WTC11 (cell line): ENCODE measurements around the gene CCDC51. TPM values are rescaled to one million over a fixed set of nuclear protein-coding genes. Genes with fewer than 3 reads are reported as not detected.

ENCODE experiments used
- ATAC-seq: fragments of 200-7000 bp; cut with Tn5 transposase; 2 replicates; pipeline ENCODE4 v1.10.0; 2021; ENCODE audit warnings: mild to moderate bottlenecking, moderate library complexity
- CTCF ChIA-PET: fragments of 300-600 bp; sonication (Branson Sonifier 250); formaldehyde crosslinking; loops from one replicate; lab custom pipeline; 2021; ENCODE audit warnings: antibody characterized with exemption; lab: Charles Lee
- POLR2A ChIA-PET: fragments of 350-600 bp; sonication (Branson Sonifier 250); formaldehyde crosslinking; loops from one replicate; lab custom pipeline; 2021; ENCODE audit warnings: antibody characterized with exemption; lab: Charles Lee
- DNase-seq: peaks from one replicate; pipeline ENCODE4 v3.0.0; 2021; ENCODE audit warnings: low spot score
- H3K27ac Mint-ChIP-seq: 2 replicates; pipeline ENCODE4 v1.8.0; 2021; ENCODE audit warnings: mixed read lengths
- H3K27me3 Mint-ChIP-seq: 2 replicates; pipeline ENCODE4 v1.8.0; 2021; ENCODE audit warnings: low read depth, mild to moderate bottlenecking, moderate library complexity, mixed read lengths
- H3K36me3 Mint-ChIP-seq: 2 replicates; pipeline ENCODE4 v1.8.0; 2021; ENCODE audit warnings: mixed read lengths
- H3K4me1 Mint-ChIP-seq: 2 replicates; pipeline ENCODE4 v1.8.0; 2022; ENCODE audit warnings: mixed read lengths
- H3K4me3 Mint-ChIP-seq: 2 replicates; pipeline ENCODE4 v1.8.0; 2021; ENCODE audit warnings: mild to moderate bottlenecking, moderate library complexity, mixed read lengths
- H3K9me3 Mint-ChIP-seq: 2 replicates; pipeline ENCODE4 v1.8.0; 2021; ENCODE audit warnings: mixed read lengths
- CBFB ChIP-seq: sonication (generic); formaldehyde crosslinking; IDR thresholded peaks from 2 replicates; pipeline ENCODE4 v1.8.1; 2022; ENCODE audit warnings: mild to moderate bottlenecking, low read depth, missing genetic modification reagents
- CREM ChIP-seq: sonication (generic); formaldehyde crosslinking; IDR thresholded peaks from 2 replicates; pipeline ENCODE4 v1.8.1; 2022; ENCODE audit warnings: mild to moderate bottlenecking, missing genetic modification reagents, moderate library complexity
- EMX1 ChIP-seq: fragments of 250-450 bp; sonication (Bioruptor Pico); IDR thresholded peaks from 2 replicates; pipeline ENCODE4 v1.8.0; 2021; ENCODE audit warnings: mild to moderate bottlenecking
- ESRRA ChIP-seq: sonication (generic); formaldehyde crosslinking; IDR thresholded peaks from 2 replicates; pipeline ENCODE4 v1.8.1; 2022; ENCODE audit warnings: mild to moderate bottlenecking, missing genetic modification reagents, borderline replicate concordance
- FOXJ3 ChIP-seq: sonication (generic); formaldehyde crosslinking; IDR thresholded peaks from 2 replicates; pipeline ENCODE4 v1.9.0; 2021; ENCODE audit warnings: missing genetic modification reagents, mild to moderate bottlenecking, borderline replicate concordance
- GABPB1 ChIP-seq: sonication (generic); formaldehyde crosslinking; IDR thresholded peaks from 2 replicates; pipeline ENCODE4 v1.8.1; 2023; ENCODE audit warnings: mild to moderate bottlenecking, missing genetic modification reagents
- JUN ChIP-seq: sonication (generic); formaldehyde crosslinking; IDR thresholded peaks from 2 replicates; pipeline ENCODE4 v1.8.0; 2023; ENCODE audit warnings: mild to moderate bottlenecking, missing genetic modification reagents
- OVOL2 ChIP-seq: fragments of 250-450 bp; sonication (Bioruptor Pico); IDR thresholded peaks from 2 replicates; pipeline ENCODE4 v1.9.0; 2021; ENCODE audit warnings: mild to moderate bottlenecking, borderline replicate concordance
- RORB ChIP-seq: fragments of 250-450 bp; sonication (Bioruptor Pico); IDR thresholded peaks from 2 replicates; pipeline ENCODE4 v1.9.0; 2021; ENCODE audit warnings: mild to moderate bottlenecking
- SP1 ChIP-seq: sonication (generic); formaldehyde crosslinking; conservative IDR thresholded peaks from 2 replicates; pipeline ENCODE4 v1.8.1; 2022; ENCODE audit warnings: missing genetic modification reagents
- TEAD4 ChIP-seq: sonication (generic); formaldehyde crosslinking; IDR thresholded peaks from 2 replicates; pipeline ENCODE4 v1.8.0; 2022; ENCODE audit warnings: mild to moderate bottlenecking, missing genetic modification reagents
- ZBTB21 ChIP-seq: sonication (generic); formaldehyde crosslinking; IDR thresholded peaks from 2 replicates; pipeline ENCODE4 v1.8.1; 2023; ENCODE audit warnings: mild to moderate bottlenecking, missing genetic modification reagents, borderline replicate concordance
- ZNF396 ChIP-seq: fragments of 250-450 bp; sonication (Bioruptor Pico); IDR thresholded peaks from 2 replicates; pipeline ENCODE4 v1.8.0; 2021; ENCODE audit warnings: mild to moderate bottlenecking, moderate library complexity, borderline replicate concordance
- total RNA-seq: library from RNA; stranded (reverse); gene quantifications from 3 replicates; pipeline ENCODE4 v1.2.3, GENCODE V29; 2021
- TF ChIP-seq, protein P1 (sequence below): fragments of 250-450 bp; sonication (Bioruptor Pico); IDR thresholded peaks from 2 replicates; pipeline ENCODE4 v1.8.0; 2021; ENCODE audit warnings: mild to moderate bottlenecking
- TF ChIP-seq, protein P2 (sequence below): sonication (generic); formaldehyde crosslinking; conservative IDR thresholded peaks from 2 replicates; pipeline ENCODE4 v1.8.1; 2022; ENCODE audit warnings: mild to moderate bottlenecking, missing genetic modification reagents
- TF ChIP-seq, protein P3 (sequence below): sonication (generic); formaldehyde crosslinking; IDR thresholded peaks from 2 replicates; pipeline ENCODE4 v1.8.1; 2022; ENCODE audit warnings: missing genetic modification reagents, borderline replicate concordance
- TF ChIP-seq, protein P4 (sequence below): sonication (generic); formaldehyde crosslinking; IDR thresholded peaks from 2 replicates; pipeline ENCODE4 v1.8.1; 2023; ENCODE audit warnings: mild to moderate bottlenecking, missing genetic modification reagents
- TF ChIP-seq, protein P5 (sequence below): sonication (generic); formaldehyde crosslinking; IDR thresholded peaks from 2 replicates; pipeline ENCODE4 v1.8.1; 2023; ENCODE audit warnings: mild to moderate bottlenecking, missing genetic modification reagents, moderate library complexity
- TF ChIP-seq, protein P6 (sequence below): sonication (generic); formaldehyde crosslinking; IDR thresholded peaks from 2 replicates; pipeline ENCODE4 v1.8.0; 2023; ENCODE audit warnings: missing genetic modification reagents, mild to moderate bottlenecking, borderline replicate concordance
- TF ChIP-seq, protein P7 (sequence below): sonication (generic); formaldehyde crosslinking; IDR thresholded peaks from 2 replicates; pipeline ENCODE4 v1.8.0; 2022; ENCODE audit warnings: mild to moderate bottlenecking, missing genetic modification reagents

Gene CCDC51
- total RNA-seq, 1 experiment from 2014 or later, result 25.1 TPM

DNA sequence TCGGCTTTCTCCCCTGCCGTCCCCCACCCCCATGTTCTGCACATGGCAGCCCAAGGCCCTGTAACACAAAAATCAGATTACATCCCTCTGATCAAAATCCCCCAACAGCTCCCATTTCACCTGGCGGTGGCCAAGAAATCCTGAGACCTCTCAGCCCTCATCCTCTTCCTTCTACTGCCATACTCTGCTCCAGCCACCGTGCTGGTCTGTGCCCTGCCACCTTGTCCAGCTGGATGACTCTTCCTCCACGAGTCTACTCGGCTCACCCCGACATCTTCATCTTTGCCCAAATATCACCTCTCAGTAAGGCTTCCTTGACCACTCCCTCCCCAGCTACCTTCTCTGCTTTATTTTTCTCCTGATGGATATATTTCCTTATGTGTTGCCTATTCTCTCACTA lies 3.1 kb downstream of the CCDC51 start:
- no peak for DNase-seq
- CTCF ChIA-PET, result interaction anchor here (0.8 to 2.8 kb wide), 34 partner anchors 9 to 262 kb away, joined by 3 to 378 read pairs (median 16); partner anchors contain the start of genes ATRIP, CDC25A, NCKIPSD and NME6
- TF ChIP-seq, protein P1, sequence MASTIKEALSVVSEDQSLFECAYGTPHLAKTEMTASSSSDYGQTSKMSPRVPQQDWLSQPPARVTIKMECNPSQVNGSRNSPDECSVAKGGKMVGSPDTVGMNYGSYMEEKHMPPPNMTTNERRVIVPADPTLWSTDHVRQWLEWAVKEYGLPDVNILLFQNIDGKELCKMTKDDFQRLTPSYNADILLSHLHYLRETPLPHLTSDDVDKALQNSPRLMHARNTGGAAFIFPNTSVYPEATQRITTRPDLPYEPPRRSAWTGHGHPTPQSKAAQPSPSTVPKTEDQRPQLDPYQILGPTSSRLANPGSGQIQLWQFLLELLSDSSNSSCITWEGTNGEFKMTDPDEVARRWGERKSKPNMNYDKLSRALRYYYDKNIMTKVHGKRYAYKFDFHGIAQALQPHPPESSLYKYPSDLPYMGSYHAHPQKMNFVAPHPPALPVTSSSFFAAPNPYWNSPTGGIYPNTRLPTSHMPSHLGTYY (CRISPR knock-in tag), result no peak
- TF ChIP-seq CREM (CRISPR knock-in tag) (no peak), EMX1 (CRISPR knock-in tag) (no peak), CBFB (no peak), OVOL2 (CRISPR knock-in tag) (no peak)
- TF ChIP-seq, all 79 proteins: peak for 0
- ATAC-seq, result no peak
- POLR2A ChIA-PET, result interaction anchor here (0.5 to 1.6 kb wide), 4 partner anchors 10 to 192 kb away, joined by 3 to 10 read pairs (median 6); partner anchors contain the start of gene ATRIP
- Mint-ChIP-seq H3K36me3 (peaks cover 39% of the 10 kb centered on the region), H3K27me3 (no peaks in the 10 kb centered on the region), H3K4me1 (peaks cover 29% of the 10 kb centered on the region), H3K4me3 (no peak overlapping the region), H3K9me3 (no peaks in the 10 kb centered on the region), H3K27ac (no peak overlapping the region)

DNA sequence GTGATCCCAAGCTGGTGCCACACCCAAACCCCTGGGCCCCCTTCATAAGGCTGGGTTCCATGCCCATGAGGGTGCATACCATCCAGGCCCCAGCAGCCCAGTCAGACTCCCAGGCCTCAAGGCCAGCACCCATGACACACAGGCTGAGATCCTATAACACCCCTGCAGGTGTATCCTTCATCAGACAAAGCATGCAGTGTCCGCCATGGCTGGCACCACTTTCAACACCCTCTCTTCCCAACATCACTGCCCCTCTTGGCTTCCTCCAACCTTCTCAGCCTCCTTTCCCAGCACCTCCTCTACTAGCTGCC lies 3.5 kb downstream of the CCDC51 start:
- Mint-ChIP-seq H3K9me3 (no peaks in the 10 kb centered on the region), H3K27ac (no peak overlapping the region), H3K27me3 (no peaks in the 10 kb centered on the region), H3K36me3 (peaks cover 39% of the 10 kb centered on the region), H3K4me3 (no peak overlapping the region), H3K4me1 (peaks cover 30% of the 10 kb centered on the region)
- CTCF ChIA-PET, result interaction anchor here (0.6 to 2.8 kb wide), 128 partner anchors 9 to 914 kb away, joined by 3 to 378 read pairs (median 6); partner anchors contain the start of genes ATRIP, CDC25A, CELSR3 and FBXW12
- POLR2A ChIA-PET, result interaction anchor here (0.5 to 1.6 kb wide), 10 partner anchors 10 to 571 kb away, joined by 3 to 10 read pairs (median 4); partner anchors contain the start of genes ATRIP, WDR6 and ZNF589
- TF ChIP-seq TEAD4 (no peak), GABPB1 (CRISPR knock-in tag) (no peak), FOXJ3 (no peak), ZNF396 (no peak), ZBTB21 (CRISPR knock-in tag) (no peak), JUN (CRISPR knock-in tag) (no peak), RORB (no peak), ESRRA (no peak), SP1 (no peak)
- TF ChIP-seq, protein P2, sequence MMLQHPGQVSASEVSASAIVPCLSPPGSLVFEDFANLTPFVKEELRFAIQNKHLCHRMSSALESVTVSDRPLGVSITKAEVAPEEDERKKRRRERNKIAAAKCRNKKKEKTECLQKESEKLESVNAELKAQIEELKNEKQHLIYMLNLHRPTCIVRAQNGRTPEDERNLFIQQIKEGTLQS (CRISPR knock-in tag), result no peak
- TF ChIP-seq, protein P3, sequence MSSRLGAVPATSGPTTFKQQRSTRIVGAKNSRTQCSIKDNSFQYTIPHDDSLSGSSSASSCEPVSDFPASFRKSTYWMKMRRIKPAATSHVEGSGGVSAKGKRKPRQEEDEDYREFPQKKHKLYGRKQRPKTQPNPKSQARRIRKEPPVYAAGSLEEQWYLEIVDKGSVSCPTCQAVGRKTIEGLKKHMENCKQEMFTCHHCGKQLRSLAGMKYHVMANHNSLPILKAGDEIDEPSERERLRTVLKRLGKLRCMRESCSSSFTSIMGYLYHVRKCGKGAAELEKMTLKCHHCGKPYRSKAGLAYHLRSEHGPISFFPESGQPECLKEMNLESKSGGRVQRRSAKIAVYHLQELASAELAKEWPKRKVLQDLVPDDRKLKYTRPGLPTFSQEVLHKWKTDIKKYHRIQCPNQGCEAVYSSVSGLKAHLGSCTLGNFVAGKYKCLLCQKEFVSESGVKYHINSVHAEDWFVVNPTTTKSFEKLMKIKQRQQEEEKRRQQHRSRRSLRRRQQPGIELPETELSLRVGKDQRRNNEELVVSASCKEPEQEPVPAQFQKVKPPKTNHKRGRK (CRISPR knock-in tag), result no peak
- TF ChIP-seq, protein P4, sequence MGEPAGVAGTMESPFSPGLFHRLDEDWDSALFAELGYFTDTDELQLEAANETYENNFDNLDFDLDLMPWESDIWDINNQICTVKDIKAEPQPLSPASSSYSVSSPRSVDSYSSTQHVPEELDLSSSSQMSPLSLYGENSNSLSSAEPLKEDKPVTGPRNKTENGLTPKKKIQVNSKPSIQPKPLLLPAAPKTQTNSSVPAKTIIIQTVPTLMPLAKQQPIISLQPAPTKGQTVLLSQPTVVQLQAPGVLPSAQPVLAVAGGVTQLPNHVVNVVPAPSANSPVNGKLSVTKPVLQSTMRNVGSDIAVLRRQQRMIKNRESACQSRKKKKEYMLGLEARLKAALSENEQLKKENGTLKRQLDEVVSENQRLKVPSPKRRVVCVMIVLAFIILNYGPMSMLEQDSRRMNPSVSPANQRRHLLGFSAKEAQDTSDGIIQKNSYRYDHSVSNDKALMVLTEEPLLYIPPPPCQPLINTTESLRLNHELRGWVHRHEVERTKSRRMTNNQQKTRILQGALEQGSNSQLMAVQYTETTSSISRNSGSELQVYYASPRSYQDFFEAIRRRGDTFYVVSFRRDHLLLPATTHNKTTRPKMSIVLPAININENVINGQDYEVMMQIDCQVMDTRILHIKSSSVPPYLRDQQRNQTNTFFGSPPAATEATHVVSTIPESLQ, result no peak
- TF ChIP-seq, protein P5, sequence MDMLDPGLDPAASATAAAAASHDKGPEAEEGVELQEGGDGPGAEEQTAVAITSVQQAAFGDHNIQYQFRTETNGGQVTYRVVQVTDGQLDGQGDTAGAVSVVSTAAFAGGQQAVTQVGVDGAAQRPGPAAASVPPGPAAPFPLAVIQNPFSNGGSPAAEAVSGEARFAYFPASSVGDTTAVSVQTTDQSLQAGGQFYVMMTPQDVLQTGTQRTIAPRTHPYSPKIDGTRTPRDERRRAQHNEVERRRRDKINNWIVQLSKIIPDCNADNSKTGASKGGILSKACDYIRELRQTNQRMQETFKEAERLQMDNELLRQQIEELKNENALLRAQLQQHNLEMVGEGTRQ, result no peak
- TF ChIP-seq, protein P6, sequence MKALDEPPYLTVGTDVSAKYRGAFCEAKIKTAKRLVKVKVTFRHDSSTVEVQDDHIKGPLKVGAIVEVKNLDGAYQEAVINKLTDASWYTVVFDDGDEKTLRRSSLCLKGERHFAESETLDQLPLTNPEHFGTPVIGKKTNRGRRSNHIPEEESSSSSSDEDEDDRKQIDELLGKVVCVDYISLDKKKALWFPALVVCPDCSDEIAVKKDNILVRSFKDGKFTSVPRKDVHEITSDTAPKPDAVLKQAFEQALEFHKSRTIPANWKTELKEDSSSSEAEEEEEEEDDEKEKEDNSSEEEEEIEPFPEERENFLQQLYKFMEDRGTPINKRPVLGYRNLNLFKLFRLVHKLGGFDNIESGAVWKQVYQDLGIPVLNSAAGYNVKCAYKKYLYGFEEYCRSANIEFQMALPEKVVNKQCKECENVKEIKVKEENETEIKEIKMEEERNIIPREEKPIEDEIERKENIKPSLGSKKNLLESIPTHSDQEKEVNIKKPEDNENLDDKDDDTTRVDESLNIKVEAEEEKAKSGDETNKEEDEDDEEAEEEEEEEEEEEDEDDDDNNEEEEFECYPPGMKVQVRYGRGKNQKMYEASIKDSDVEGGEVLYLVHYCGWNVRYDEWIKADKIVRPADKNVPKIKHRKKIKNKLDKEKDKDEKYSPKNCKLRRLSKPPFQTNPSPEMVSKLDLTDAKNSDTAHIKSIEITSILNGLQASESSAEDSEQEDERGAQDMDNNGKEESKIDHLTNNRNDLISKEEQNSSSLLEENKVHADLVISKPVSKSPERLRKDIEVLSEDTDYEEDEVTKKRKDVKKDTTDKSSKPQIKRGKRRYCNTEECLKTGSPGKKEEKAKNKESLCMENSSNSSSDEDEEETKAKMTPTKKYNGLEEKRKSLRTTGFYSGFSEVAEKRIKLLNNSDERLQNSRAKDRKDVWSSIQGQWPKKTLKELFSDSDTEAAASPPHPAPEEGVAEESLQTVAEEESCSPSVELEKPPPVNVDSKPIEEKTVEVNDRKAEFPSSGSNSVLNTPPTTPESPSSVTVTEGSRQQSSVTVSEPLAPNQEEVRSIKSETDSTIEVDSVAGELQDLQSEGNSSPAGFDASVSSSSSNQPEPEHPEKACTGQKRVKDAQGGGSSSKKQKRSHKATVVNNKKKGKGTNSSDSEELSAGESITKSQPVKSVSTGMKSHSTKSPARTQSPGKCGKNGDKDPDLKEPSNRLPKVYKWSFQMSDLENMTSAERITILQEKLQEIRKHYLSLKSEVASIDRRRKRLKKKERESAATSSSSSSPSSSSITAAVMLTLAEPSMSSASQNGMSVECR, result no peak
- TF ChIP-seq, protein P7, sequence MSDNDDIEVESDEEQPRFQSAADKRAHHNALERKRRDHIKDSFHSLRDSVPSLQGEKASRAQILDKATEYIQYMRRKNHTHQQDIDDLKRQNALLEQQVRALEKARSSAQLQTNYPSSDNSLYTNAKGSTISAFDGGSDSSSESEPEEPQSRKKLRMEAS, result no peak
- DNase-seq (no peak), ATAC-seq (no peak)
